ENCODE measurements around the gene OGN. TPM values are rescaled to one million over a fixed set of nuclear protein-coding genes. Genes with fewer than 3 reads are reported as not detected.

Gene OGN
- total RNA-seq, 1 experiment from 2014 or later: not detected

DNA sequence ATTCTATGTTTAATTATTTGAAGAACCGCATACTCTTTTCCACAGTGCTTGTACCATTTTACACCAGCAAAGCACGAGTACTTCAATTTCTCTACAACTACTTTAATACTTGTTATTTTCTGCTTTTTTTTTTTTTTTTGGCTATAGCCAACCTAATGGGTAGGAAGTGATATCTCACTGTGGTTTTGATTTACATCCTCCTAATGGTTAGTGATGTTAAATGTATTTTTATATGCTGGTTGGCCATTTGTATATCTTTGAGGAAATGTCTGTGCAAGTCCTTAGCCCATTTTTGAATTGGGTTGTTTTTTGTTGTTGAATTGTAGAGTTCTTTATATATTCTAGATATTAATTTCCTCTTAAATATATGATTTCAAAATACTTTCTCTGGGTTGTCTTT, 22.6 kb downstream of the OGN start:
- Histone ChIP-seq H3K56ac (ENCODE audit: insufficient read length, low read depth, low read length) (no peak overlapping the region), H3K23ac (ENCODE audit: insufficient read length, low read depth, low read length) (no peak overlapping the region), H2BK20ac (ENCODE audit: low read depth, low read length, poor library complexity, severe bottlenecking) (no peak overlapping the region), H4K91ac (ENCODE audit: insufficient read length, low read depth, low read length) (no peak overlapping the region), H3K4ac (ENCODE audit: low read depth, low read length) (no peak overlapping the region), H2BK12ac (ENCODE audit: insufficient read length, low read depth, low read length) (no peak overlapping the region), H4K5ac (ENCODE audit: insufficient read length, low read depth, low read length) (no peak overlapping the region), H4K20me1 (ENCODE audit: control insufficient read depth, insufficient read depth, insufficient read length) (no peaks in the 10 kb centered on the region), H4K8ac (replicated peaks; ENCODE audit: insufficient read length, low read depth, low read length) (no peak overlapping the region), H2BK120ac (ENCODE audit: low read depth, low read length, poor library complexity, severe bottlenecking) (no peak overlapping the region), H3K79me1 (ENCODE audit: insufficient read depth, low read depth, low read length, poor library complexity, severe bottlenecking) (no peaks in the 10 kb centered on the region), H3K18ac (ENCODE audit: insufficient read length, low read depth, low read length) (no peak overlapping the region), H3K9me3 (ENCODE audit: control insufficient read depth, low read depth, low read length) (no peaks in the 10 kb centered on the region), H3K14ac (ENCODE audit: insufficient read depth, low read length) (no peak overlapping the region), H2BK5ac (ENCODE audit: insufficient read length, low read length) (no peak overlapping the region), H3K27me3 (ENCODE audit: insufficient read depth, low read length) (no peaks in the 10 kb centered on the region), H3K4me2 (ENCODE audit: insufficient read depth, insufficient read length, low read length) (no peak overlapping the region), H3K23me2 (ENCODE audit: insufficient read length, low read depth, low read length, poor library complexity, severe bottlenecking) (no peaks in the 10 kb centered on the region), H2BK15ac (ENCODE audit: low read depth, low read length) (no peak overlapping the region), H3T11ph (ENCODE audit: low read length) (no peak overlapping the region), H3K27ac (ENCODE audit: insufficient read length, low read depth, low read length) (no peak overlapping the region), H3K4me1 (ENCODE audit: insufficient read depth, low read length) (peaks cover 3% of the 10 kb centered on the region; the same call in 1 of the 2 replicates), H2AFZ (ENCODE audit: low read length) (no peak overlapping the region), H3K79me2 (ENCODE audit: insufficient read depth, low read length) (no peaks in the 10 kb centered on the region), H2AK5ac (ENCODE audit: insufficient read length, low read length) (no peak overlapping the region), H3K9ac (ENCODE audit: extremely low read depth, insufficient read length, low read length) (no peak overlapping the region)
- no peaks in the 10 kb centered on the region; a peak in 1 of 7 replicates for H3K36me3 Mint-ChIP-seq (ENCODE audit: insufficient read depth in 1 of 3, low read depth in 3 of 3)
- no peaks in the 10 kb centered on the region for H3K9me3 Mint-ChIP-seq
- no peaks in the 10 kb centered on the region; the same call in 1 of the 2 replicates for H3K27me3 Mint-ChIP-seq (ENCODE audit: low read depth)
- TF ChIP-seq, protein P1, sequence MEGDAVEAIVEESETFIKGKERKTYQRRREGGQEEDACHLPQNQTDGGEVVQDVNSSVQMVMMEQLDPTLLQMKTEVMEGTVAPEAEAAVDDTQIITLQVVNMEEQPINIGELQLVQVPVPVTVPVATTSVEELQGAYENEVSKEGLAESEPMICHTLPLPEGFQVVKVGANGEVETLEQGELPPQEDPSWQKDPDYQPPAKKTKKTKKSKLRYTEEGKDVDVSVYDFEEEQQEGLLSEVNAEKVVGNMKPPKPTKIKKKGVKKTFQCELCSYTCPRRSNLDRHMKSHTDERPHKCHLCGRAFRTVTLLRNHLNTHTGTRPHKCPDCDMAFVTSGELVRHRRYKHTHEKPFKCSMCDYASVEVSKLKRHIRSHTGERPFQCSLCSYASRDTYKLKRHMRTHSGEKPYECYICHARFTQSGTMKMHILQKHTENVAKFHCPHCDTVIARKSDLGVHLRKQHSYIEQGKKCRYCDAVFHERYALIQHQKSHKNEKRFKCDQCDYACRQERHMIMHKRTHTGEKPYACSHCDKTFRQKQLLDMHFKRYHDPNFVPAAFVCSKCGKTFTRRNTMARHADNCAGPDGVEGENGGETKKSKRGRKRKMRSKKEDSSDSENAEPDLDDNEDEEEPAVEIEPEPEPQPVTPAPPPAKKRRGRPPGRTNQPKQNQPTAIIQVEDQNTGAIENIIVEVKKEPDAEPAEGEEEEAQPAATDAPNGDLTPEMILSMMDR (conservative IDR thresholded peaks at IDR 0.05): no peak
- no peak overlapping the region for H3K4me3 Mint-ChIP-seq
- no peak overlapping the region for H3K27ac Mint-ChIP-seq
- H3K4me1 Mint-ChIP-seq: peaks cover 13 to 19% of the 10 kb centered on the region in 2 experiments
- DNase-seq: no peak
- no CpG with 5 or more reads among the region's 2 CpGs for WGBS (ENCODE audit: extremely low coverage, insufficient read length, low lambda C conversion rate)

All from H9 (cell line).